Right lobe of liver (tissue), 6 donors: ENCODE data around the gene ARPC5. TPM values are rescaled to one million over a fixed set of nuclear protein-coding genes. Genes with fewer than 3 reads are reported as not detected.

ENCODE experiments used
- ATAC-seq, 4 donors: fragments of 200-7000 bp; cut with Tn5 transposase; one replicate each; pipeline ENCODE4 v1.9.1; 2020; ENCODE audit warnings: mild to moderate bottlenecking in 4 of 4, moderate library complexity in 4 of 4
- DNase-seq, 3 donors: peaks; one replicate each; pipeline ENCODE4 v3.0.0-alpha.2; 2020
- H3K27ac ChIP-seq, 3 donors: fragments of 200-600 bp; one replicate each; pipeline ENCODE4 v1.8.0; 2022
- H3K27me3 ChIP-seq, 2 donors: fragments of 200-600 bp; one replicate each; pipeline ENCODE4 v1.8.0; 2022
- H3K36me3 ChIP-seq, 4 donors: fragments of 200-600 bp; sonication (generic) in 1 of 4; one replicate each; pipeline versions ENCODE4 v1.5.1 to v1.8.0; 2017 to 2022; ENCODE audit warnings: control low read depth in 1 of 4
- H3K4me1 ChIP-seq, 4 donors: fragments of 200-600 bp; sonication (generic) in 1 of 4; one replicate each; pipeline versions ENCODE4 v1.5.1 to v1.8.0; 2017 to 2022; ENCODE audit warnings: control low read depth in 1 of 4
- H3K4me3 ChIP-seq, 3 donors: fragments of 200-600 bp; one replicate each; pipeline ENCODE4 v1.8.0; 2022
- H3K9me3 ChIP-seq, 4 donors: fragments of 200-600 bp; sonication (generic) in 1 of 4; one replicate each; pipeline versions ENCODE4 v1.5.1 to v1.8.0; 2017 to 2022; ENCODE audit warnings: control low read depth in 1 of 4
- CTCF ChIP-seq, 4 donors: fragments of 200-600 bp in 3 of 4; fragments of 450-650 bp in 1 of 4; IDR thresholded peaks; one replicate each; pipeline versions ENCODE4 v1.5.1 to v1.8.0; 2016 to 2022; ENCODE audit warnings: antibody characterized with exemption in 4 of 4, mild to moderate bottlenecking in 2 of 4
- POLR2A ChIP-seq: fragments of 450-650 bp; IDR thresholded peaks from one replicate; pipeline ENCODE4 v1.6.1; 2017; ENCODE audit warnings: antibody characterized with exemption, mild to moderate bottlenecking
- WGBS: methylation state at CpG from one replicate; pipeline ENCODE4 v1.1.6; 2018; ENCODE audit warnings: low coverage, low lambda C conversion rate; ENCODE audit not compliant: insufficient coverage; ENCODE audit errors: missing lambda C conversion rate; 5-methylcytosine and 5-hydroxymethylcytosine counted together
- intact Hi-C, 2 donors: fragments of 100-400 bp; cut with DNase I; formaldehyde crosslinking; loops; one replicate each; pipeline versions ENCODE4 v1.11.2 to v1.14.1; 2022
- total RNA-seq, 6 experiments: library from RNA; depleted of rRNA in 2 of 6; stranded (reverse); fragments of >200 nt in 2 of 6; fragmentation: NEBNext Ultra II Directional in 3 of 6; extraction: Animal tissue kit (Norgen Biotek cat#: 25700) in 3 of 6; gene quantifications; one replicate each; pipeline versions ENCODE4 v1.1.0 to v1.2.4, GENCODE V29; 2016 to 2023
- donor health status: DM: no; HTN: yes; CAD: no.
- donor health status: DM: no; HTN: no; CAD: no.
- donor health status: DM: no; HTN: no; CAD: no.
- donor health status: DM: no; HTN: yes; CAD: no.
- donor health status: DM: no; HTN: yes; CAD: no.

The ARPC5 gene
- total RNA-seq, 6 experiments from 2014 or later = 23.6 to 70.5 (median 41.3) TPM

GRCh38 chr1:183589874-183590243 lies 45.7 kb downstream of the ARPC5 start:
- intact Hi-C loops = no loop called here
- H3K27ac ChIP-seq = peak overlapping the region in 2 of 3 donors; percentile 35 to 62
- H3K36me3 ChIP-seq = no peaks in the 10 kb centered on the region
- peak overlapping the region in 2 of 3 donors; percentile 1 to 26 for H3K4me3 ChIP-seq
- TF ChIP-seq CTCF (IDR thresholded peaks at IDR 0.05) = no peak
- no peak for TF ChIP-seq POLR2A
- DNase-seq (no peak), ATAC-seq (peak in 1 of 4 donors; percentile 8)
- no peaks in the 10 kb centered on the region for H3K27me3 ChIP-seq
- no peaks in the 10 kb centered on the region for H3K9me3 ChIP-seq
- no peaks in the 10 kb centered on the region for H3K4me1 ChIP-seq
- 54% methylated on average over 4 of the region's 4 CpGs for WGBS

DNA sequence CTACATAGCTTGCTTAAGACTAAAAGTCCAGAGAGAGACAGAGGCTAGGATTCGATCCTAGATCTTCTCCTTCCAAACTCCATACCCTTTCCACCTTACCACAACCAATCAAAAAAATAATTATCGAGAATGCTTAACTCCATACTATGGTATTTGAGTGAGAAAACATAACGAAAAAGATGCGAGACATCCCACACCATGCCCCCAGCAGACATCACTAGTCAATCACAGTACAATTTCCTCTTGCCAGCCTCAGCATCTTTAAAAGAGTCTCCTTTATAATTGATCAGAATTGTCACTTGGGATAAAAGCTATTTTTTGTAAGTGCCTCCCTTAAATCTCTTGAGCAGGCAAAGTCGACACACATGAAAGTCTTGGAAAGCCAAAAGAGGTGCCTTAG lies 46.2 kb downstream of the ARPC5 start:
- Histone ChIP-seq H3K4me3 (peak overlapping the region; percentile 1 to 26 (median 6)), H3K27me3 (no peaks in the 10 kb centered on the region), H3K27ac (peak overlapping the region in 2 of 3 donors; percentile 57 to 62), H3K36me3 (no peaks in the 10 kb centered on the region), H3K9me3 (no peaks in the 10 kb centered on the region), H3K4me1 (no peaks in the 10 kb centered on the region)
- intact Hi-C loops = no loop called here
- ATAC-seq (no peak), DNase-seq (no peak)
- 67% methylated on average over 5 of the region's 5 CpGs for WGBS
- TF ChIP-seq POLR2A = no peak

GRCh38 chr1:183588827-183589226 lies 46.8 kb downstream of the ARPC5 start:
- Histone ChIP-seq H3K27ac (peak overlapping the region in 2 of 3 donors; percentile 18 to 57), H3K4me1 (no peaks in the 10 kb centered on the region), H3K27me3 (no peaks in the 10 kb centered on the region), H3K36me3 (no peaks in the 10 kb centered on the region), H3K9me3 (no peaks in the 10 kb centered on the region), H3K4me3 (peak overlapping the region in 1 of 3 donors; percentile 6)
- no peak for TF ChIP-seq CTCF (IDR thresholded peaks at IDR 0.05)
- no peak for TF ChIP-seq POLR2A
- DNase-seq (no peak), ATAC-seq (peak in 2 of 4 donors; percentile 10 to 15)
- intact Hi-C loops = no loop called here

DNA sequence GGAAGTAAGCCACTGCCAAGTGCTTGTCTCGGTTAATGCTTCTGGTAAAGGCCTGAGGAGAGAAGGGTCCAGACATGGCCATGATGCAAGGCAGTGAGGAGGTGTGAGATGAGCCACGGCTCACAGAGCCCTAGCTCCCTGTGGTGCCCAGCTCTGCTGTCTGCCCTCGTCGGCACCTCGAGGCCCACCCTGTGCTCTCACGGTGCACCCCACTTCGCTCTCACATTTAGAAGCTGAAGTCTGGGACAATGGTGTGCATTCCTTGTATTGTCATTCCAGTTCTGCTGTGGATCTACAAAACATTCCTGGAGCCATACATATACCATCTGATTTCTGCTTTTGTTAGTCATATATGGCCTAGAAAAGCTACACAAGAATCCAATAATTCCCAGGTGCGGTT lies 48.7 kb downstream of the ARPC5 start:
- TF ChIP-seq CTCF (IDR thresholded peaks at IDR 0.05) = no peak
- no peak for TF ChIP-seq POLR2A
- no peaks in the 10 kb centered on the region for H3K36me3 ChIP-seq
- H3K4me3 ChIP-seq = no peak overlapping the region
- H3K27ac ChIP-seq = no peak overlapping the region
- H3K27me3 ChIP-seq = no peaks in the 10 kb centered on the region
- no peak for ATAC-seq
- DNase-seq = no peak
- H3K4me1 ChIP-seq = no peaks in the 10 kb centered on the region
- H3K9me3 ChIP-seq = no peaks in the 10 kb centered on the region
- WGBS = 89% methylated on average over 6 of the region's 8 CpGs
- intact Hi-C loops = no loop called here

- Histone ChIP-seq H3K4me1 (no peaks in the 10 kb centered on the region), H3K27me3 (no peaks in the 10 kb centered on the region), H3K27ac (no peak overlapping the region), H3K4me3 (no peak overlapping the region), H3K9me3 (no peaks in the 10 kb centered on the region), H3K36me3 (no peaks in the 10 kb centered on the region)
- no peak for TF ChIP-seq CTCF (IDR thresholded peaks at IDR 0.05)
- intact Hi-C loops = no loop called here
- no peak for ATAC-seq
- WGBS = 83% methylated on average over 1 of the region's 1 CpG
- no peak for DNase-seq
Observed at GRCh38 chr1:183586455-183586854, 49.1 kb downstream of the ARPC5 start.
